Measurements from ENCODE around the gene RPRD1A.
A peak's percentile ranks its signal among the peaks of the same experiment; 100 is the strongest.
"Not testable (repeated sequence)": the region's sequence is repeated elsewhere in the genome, so short reads cannot be mapped to it uniquely, and the experiment has no call there.

RPRD1A gene

DNA sequence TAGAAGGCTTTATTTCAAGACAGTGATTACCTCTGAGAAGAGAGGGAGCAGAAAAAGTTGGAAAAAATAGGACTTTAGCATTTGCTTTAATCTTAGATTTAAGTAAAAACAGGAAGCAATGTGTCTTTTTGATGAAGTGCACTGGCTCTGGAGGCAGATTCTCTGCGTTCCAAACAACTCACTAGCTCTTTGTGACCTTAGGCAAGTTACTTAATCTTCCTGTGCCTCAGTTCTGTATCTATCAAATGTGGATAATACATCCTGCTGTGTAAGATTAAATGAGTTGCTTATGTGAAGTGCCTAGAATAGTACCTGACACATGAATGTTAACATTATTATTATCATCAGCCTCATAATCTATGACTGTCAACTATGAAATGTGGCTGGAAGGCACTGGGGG, 42.3 kb downstream of the RPRD1A start:
- no peak for DNase-seq

DNA sequence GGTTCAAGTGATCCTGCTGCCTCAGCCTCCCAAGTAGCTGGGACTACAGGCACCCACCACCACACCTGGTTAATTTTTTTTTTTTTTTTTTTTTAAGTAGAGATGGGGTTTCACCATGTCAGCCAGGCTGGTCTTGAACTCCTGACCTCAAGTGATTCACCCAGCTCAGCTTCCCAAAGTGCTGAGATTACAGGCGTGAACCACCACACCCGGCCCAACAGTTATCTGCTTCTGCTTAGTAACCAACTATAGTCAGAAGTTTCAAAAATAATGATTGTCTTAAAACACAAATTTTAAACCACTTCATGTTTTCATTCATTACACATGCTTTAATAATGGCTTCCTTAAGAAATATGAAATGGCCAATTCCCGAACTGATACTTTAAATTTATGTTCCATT, 43.1 kb downstream of the RPRD1A start:
- not testable (repeated sequence) for DNase-seq

DNA sequence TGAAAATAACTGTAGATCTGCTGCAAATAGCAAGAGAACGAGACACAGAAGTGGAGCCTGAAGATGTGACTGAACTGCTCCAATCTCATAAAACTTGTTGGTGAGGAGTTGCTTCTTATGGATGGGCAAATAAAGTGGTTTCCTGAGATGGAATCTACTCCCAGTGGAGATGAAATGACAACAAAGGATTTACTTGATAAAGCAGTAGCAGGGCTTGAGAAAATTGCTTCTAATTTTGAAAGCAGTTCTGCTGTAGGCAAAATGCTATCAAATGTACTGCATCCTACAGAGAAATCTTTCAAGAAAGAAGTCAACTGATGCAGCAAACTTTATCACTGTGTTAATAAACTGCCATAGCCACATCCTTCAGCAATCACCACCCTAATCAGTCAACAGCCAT, 44.0 kb downstream of the RPRD1A start:
- no peak for DNase-seq

DNA sequence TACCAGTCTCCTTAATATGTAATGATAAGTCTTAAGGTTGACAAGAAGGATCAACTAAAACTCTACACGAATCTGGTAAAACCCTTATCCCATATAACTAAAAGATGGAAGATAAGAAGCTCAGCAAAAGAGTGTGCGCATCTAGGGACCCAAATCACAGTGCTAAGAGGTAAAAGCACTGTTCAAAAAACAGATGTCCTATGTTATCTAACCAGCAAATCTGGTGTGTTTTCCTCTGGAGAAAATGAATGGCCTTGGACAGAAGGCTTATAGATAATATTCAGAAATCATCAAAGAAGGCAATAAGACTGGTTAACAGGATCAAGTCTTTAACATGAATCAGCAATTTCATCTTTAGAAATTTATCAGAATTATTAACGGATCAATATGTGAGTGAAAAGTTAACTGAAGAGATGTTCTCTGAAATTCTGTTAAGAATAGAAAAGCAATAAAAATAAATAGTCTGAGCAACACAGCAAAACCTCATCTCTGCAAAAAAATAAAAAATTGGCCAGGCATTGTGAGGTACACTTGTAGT, 47.1 kb downstream of the RPRD1A start:
- DNase-seq, result no peak

DNA sequence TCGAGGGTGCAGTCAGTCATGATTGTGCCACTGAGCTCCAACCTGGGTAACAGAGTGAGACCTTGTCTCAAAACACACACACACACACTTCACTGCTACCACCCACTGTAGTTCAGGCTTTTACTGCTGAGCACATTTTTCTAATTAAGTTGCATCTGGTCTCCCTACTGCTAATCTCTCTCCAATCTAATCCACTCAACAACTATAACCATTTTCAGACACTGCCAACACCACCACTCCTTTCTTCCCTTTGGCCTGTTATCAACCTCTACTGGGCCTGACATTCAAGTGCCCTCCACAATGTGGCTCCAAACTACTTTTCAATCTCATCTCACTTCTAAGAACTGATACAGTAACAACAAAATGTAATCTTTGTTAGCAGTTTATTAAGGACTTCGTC, 50.1 kb downstream of the RPRD1A start:
- DNase-seq, result no peak

DNA sequence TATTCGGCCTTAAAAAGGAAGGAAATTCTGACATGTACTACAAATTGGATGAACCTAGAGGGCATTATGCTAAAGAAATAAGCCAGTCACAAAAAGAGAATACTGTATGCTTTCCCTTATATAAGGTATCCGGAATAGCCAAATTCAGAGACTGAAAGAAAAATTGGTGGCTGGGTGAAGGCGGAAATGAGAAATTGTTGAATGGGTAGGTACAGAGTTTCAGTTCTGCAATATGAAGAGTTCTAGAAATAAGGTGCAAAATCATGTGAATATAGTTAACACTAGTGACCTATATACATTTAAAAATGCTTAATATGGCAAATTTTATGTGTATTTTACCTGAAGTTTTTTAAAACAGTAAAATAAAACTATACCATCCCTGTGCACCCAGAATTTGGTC, 51.7 kb downstream of the RPRD1A start:
- no peak for DNase-seq

DNA sequence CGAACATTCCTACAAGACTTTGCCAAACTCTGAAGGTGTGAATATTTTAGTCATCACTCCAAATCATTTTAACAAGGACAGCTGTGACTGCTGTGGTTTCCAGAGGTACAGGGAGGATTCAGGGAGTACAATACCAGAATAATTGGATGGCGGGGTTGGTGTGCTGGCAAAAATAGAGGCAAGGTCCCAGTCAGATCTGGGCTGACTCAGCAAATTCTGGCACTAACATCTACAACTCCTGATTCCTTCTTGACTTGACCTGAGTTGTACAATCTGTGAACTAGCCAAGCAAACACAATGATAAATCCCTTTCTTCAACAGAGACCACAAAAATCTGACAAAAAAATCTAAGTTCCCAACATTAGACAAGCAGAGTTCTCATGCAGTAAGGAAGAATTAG, 54.5 kb downstream of the RPRD1A start:
- DNase-seq, result no peak

DNA sequence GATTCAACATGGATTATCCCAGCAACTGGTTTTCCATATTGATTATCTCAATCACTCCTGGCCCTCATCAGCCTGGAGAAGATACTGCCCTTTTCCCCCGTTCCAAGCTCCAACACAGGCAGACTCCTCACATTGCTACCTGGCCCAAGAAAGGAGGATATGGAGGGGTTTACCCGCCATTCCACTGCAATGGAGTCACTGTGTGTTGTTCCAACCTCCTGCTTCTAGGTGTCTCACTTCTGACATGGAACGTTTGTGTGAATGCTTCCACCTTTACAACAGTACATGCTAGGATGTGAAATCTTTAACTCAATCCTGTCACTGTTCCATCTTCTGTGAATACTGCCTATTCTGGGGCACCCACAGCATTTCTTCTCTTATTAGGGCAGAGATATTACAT, 58.1 kb downstream of the RPRD1A start:
- DNase-seq, result no peak

DNA sequence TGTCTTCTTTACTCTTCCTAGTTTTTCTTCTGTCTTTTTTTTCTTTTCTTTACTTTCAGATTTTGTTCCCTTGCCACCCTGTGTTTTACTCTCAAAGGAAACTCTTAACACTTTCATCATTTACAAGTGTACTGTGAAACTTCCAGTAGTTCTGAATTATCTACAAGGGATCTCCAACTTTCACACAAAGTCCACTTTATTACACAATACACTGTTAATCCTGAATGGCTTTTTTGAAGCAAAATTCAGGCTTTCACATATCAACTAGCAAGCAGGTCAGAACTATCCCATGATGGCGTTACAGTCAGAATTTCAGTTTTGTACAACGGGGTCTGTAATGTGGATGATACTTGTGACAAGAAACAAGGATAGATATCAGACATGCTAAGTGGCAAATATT, 60.4 kb downstream of the RPRD1A start:
- DNase-seq, result no peak

DNA sequence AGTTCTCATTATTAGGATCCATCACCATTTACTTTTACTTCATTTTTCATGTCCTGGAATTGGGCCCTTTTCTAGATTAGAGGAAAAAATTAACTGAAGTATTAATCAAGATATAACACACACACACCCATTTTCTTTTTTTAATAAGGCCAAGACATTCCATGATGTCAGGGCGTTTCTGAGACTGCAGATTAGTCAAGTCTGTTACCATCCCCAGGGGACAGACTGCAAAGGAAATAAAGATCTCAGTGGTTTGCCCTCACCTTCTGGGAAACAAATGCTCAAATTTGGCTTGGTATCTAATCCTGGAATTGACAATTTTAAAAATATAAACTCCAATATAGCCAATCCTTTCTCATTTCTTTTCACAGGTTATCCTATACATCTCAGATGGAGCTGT, 67.4 kb downstream of the RPRD1A start:
- no peak for DNase-seq

DNA sequence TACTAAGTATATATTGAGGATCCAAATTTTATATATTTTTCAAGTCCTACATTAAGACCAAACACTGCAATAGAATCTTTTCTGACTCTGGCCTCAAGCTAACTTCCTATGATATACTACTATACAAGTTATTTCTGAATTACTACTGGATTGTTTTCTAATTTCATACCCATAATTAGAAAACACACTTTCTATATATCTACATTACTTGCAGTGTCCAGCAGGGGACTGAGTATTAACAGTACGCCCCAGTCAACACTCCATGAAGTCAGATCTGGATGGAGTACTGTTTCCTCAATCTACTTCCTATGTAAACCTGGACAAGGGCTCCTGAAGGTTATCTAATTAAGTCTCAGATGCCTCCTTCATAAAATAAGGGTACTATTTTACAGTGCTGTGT, 68.4 kb downstream of the RPRD1A start:
- DNase-seq, result no peak

DNA sequence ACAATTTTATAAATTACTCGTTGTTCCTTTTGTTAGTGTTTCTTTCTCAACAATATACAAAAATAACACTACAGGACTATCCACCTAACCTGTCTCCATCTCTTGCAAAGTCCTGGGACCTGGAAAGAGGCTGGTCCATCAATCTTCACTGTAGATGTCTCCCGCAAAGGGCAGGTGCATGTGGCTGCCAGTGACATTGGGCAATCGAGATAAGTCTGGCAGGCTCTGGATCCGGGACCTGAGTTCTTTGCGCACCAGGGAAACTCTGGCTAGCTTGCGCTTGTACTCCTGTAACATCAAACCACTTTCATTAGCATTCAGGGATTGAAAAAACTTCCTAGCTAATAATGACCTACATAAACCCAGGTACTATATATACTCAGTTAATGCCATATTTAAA, 74.3 kb downstream of the RPRD1A start:
- no peak for DNase-seq

DNA sequence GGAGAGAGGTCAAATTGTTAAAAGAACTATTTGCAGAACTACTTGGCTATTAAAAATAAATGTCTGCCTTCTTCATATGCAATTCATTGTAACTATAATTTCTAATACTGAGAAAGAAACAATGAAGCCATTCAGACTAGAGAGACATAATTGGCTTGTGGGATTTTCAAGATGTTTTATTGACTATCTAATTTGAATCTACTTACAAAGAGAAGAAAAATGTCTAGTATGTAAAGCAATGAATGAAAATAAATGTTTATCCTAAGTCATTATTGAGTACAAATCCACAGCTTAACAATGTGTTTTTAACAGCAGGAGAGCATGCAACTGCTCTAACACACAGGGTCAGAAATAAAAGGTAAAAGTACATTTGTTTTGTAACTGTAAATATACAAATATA, 75.7 kb downstream of the RPRD1A start:
- no peak for DNase-seq

DNA sequence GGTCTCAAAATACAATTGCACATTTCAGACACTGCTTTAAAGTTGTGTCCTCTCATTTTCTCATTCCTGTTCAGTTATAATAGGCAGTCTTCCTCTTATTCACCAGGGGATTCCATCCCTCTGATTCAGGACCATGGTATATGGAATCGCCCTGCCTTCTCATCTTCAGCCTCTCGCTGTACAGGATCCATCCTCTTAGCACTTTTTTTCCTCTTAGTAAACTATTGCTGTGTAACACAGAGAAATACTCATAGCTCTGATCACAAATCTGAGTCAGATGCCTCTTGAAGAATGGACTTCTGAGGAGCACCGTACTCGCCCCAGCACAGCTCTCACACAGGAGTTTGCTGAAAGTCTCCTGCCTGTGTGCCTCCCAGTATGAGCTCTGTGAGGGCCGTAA, 83.5 kb downstream of the RPRD1A start:
- DNase-seq, result no peak

DNA sequence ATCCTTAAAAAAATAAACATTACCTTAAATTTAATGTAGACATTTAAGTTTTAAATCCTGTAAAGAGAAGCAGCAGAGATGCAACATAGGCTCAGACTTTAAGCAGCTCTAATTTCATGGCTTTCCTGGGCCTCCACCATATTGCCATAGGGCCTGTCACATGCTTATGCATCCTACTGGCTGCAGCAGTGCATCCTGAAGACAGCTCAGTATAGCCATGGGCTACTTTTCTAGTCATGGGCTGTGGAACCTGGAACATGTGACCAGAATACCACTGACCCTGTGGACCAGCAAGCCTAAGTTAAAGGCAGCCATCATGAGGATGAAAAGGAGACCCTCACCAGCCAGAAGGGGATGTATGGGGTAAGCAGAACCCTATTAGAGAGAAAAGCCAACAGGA, 84.2 kb downstream of the RPRD1A start:
- DNase-seq, result no peak

DNA sequence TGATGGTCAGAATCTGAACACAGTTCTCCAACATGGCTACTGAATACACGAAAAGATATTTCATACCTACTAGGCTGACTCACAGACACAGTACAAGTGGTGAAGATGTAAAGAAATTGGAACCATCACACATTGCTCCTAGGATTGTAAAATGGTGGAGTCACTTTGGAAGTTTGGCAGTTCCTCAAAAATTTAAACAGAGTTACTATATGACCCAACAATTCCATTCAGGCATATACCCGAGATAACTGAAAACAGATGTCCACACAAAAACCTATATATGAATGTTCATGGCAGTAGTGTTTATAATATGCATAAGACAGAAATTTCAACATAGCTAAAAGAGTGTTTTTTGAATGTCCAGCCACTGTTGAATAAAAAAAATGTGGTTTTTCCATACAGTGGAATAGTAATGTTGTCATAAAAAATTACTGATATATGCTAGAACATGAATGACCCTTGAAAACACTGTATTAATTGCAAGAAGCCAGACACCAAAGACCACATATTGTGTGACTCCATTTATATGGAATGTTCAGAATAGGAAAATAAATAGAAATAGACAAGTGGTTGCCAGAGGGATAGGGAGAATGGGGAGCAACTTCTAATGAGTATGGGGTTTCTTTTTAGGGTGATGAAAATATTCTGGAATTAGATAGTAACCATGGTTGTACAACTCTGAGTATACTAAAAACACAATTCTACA, 84.8 kb downstream of the RPRD1A start:
- no peak for DNase-seq

DNA sequence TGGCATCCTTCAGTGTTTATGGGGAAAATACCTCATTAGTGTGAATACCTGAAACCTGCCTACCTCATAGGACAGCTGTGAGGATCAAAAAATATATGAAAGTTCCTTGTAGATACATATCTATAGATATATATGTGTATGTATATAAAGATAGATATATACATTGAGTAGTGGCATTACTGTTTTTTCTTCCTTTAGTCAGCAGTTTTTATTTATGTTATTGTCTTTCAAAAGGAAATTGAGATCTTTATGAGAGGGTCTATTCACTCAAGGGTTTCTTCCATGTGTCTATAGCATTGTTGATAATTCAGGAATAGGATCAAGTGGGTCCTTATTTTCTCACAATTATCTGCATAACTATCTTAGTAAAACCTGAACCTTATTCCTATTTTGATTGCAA, 88.2 kb downstream of the RPRD1A start:
- no peak for DNase-seq

DNA sequence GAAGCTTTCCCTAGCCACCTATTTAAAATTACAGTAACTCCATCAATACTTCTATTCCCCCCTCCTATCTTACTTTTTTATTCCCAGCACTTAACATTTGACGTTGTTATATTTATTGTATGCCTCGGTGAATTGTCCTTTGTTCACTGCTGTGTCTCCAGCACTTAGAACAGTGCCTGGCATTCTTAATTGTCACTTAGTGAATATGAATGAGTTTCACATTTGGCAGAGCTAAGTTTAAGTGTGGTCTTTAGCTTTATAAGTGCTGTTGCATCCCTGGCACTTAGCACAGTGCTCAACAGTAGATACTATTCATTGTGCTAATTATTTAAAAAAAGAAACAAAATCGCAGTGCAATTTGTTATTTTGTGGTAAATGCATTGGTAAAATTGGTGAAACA, 93.2 kb downstream of the RPRD1A start:
- DNase-seq, result no peak

DNA sequence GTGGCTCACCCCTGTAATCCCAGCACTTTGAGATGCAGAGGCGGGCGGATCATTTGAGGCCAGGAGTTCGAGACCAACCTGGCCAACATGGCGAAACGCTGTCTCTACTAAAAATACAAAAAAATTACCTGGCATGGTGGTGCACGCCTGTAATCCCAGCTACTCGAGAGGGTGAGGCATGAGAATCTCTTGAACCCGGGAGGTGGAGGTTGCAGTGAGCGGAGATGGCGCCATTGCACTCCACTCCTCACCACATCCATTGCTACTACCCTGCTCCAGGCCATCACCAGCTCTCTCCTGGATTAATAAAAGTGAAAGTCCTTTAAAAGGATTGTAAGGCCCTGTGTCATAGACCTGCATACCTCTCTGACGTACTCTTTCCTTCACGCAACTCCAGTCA, 93.7 kb downstream of the RPRD1A start:
- DNase-seq, result no peak

DNA sequence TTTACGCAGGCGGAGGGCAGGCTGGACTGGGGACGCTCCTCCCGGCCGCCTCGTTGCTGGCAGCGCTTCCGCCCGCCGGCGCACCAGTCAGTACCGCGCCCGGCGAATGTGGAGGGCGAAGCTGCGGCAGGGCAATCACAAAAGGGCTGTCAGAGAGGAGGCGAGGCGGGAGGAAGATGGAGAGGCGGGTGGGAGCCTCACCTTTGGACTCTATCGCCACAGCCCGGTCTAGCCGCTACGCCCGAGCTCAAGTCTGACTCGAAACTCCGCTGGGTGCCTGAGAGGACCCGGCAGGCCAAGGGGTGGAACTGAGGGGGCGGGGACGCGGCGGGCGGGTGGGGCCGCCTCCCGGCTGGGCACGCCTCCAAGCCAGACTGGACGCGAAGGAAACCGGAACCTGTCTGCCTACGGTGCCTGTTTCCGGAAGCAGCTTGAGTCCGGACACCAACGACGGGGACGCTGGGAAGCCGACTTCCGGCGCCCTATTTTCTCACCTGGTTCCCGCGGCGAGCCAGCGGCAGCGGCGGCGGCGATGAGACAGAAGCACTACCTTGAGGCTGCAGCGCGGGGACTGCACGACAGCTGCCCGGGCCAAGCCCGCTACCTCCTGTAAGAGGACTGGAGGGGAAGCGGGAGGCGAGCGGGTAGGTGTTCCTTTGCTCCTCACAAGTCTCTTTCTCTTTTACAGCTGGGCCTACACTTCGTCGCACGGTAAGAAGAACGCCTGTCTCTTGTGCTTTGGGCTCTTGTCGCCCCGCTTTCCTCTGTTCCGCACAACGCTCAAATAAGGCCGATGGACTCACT, 95.0 kb downstream of the RPRD1A start, which contains the start of gene RMP24:
TSS of gene RMP24 (plus strand) at position 483 of the 804 bp plus-strand sequence.
- DNase-seq, result peak; percentile 50

DNA sequence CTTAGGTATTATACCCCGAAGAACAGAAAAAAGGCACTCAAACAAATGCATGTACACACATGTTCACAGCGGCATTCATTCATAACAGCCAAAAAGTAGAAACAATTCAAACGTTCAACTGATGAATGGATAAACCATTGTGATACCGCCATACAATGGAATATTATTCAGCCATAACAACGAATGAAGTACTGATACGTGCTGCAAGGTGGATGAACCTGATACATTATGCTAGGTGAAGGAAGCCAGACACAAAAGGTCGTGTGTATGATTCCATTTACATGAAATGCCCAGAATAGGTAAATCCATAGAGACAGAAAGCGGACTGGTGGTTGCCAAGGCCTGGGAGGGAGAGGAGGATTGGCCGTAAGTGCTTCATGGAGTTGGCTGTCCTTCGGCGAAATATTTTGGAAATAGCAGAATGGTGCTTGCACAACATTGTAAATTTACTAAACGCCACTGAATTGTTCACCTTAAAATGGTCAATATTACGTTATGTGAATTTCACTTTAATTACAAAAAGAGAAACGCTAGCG, 95.6 kb downstream of the RPRD1A start:
- no peak for DNase-seq

DNA sequence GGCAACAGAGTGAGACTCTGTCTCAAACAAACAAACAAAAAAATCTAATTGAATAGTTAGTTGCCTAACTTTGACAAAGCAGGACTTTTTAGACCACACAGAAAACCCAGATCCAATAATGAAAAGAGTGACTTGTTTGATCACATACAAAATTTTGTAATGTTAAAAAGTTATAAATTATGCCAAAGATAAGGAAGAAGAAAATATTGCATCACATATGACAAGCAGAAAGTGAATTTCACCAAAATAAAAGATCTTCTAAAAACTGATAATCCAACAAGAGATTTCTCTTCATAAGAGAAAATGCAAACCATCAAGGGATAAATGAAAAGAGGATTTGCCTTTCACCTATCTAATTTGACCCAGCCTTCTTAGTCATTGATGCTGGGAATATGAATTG, 97.7 kb downstream of the RPRD1A start:
- DNase-seq, result no peak

DNA sequence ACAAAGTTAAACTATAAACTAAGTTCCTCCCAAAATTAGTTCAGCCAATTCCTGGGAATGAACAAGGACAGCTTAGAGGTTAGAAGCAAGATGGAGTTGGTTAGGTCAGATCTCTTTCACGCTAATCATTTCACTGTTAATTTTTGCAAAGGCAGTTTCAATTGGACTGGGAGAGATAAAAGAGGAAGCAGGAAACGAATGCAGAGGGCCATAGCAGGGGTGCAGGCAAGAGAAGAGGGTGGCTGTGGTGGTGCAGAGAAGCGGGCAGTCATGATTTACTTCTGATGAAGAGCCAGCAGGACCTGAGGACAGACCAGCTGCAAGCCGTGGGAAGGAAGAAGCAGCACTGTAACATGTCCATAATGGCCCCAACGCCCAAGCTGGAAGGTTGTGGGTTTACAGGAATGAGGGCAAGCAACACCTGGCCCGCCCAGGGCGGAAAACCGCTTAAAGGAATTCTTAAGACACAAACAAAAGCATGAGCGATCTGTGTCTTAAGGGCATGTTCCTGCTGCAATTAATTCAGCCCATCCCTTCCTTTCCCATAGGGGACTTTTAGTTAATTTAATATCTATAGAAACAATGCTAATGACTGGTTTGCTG, 99.0 kb downstream of the RPRD1A start:
- DNase-seq, result no peak

DNA sequence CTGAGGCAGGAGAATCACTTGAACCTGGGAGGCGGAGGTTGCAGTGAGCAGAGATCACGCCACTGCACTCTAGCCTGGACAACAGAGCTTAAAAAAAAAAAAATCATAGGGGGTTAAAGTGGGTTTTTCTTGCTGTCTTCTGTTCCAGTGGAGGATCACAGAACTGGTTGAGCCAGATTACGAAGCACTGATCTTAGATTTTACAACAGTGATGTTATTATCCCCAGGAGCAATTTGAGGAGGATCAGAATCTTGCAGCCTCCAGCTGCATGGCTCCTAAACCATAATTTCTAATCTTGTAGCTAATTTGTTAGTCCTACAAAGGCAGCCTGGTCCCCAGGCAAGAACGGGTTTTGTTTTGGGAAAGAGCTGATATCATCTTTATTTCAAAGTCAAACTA, 99.5 kb downstream of the RPRD1A start:
- DNase-seq, result not testable (repeated sequence)

All from cortex of kidney (tissue), 1 donor.